ENCODE results near the gene PIP5KL1. TPM values are rescaled to one million over a fixed set of nuclear protein-coding genes. Genes with fewer than 3 reads are reported as not detected.
A peak's percentile ranks its signal among the peaks of the same experiment; 100 is the strongest.

The PIP5KL1 gene
- total RNA-seq, 2 experiments from 2014 or later = 0.95 to 4.4 TPM

GRCh38 chr9:127920794-127921193, 9.8 kb downstream of the PIP5KL1 start:
- intact Hi-C loops (cut with micrococcal nuclease; ENCODE audit: unreplicated experiment) = loop anchor here (2.0 to 10.0 kb wide), 2 partner anchors 186 to 416 kb away; partner anchors contain the start of gene TOR2A
- Histone ChIP-seq H3K4me2 (ENCODE audit: low read length) (no peak overlapping the region), H2AFZ (ENCODE audit: low read length) (no peak overlapping the region), H3K9me3 (ENCODE audit: low read length) (no peaks in the 10 kb centered on the region), H3K9me2 (ENCODE audit: insufficient read depth, low read length) (no peaks in the 10 kb centered on the region), H3K36me3 (ENCODE audit: insufficient read depth, low read length) (peaks cover 8% of the 10 kb centered on the region; the same call in 1 of the 2 replicates), H3K27ac (ENCODE audit: low read depth, low read length, poor library complexity, severe bottlenecking) (no peak overlapping the region), H3K4me1 (ENCODE audit: insufficient read depth, low read length, poor library complexity, severe bottlenecking) (peaks cover 33% of the 10 kb centered on the region), H3K4me3 (ENCODE audit: low read depth, low read length, poor library complexity, severe bottlenecking) (no peak overlapping the region), H3K79me2 (ENCODE audit: insufficient read depth, low read depth, low read length) (peaks cover 9% of the 10 kb centered on the region; the same call in 1 of the 2 replicates), H4K20me1 (ENCODE audit: insufficient read depth, low read length) (no peaks in the 10 kb centered on the region)
- DNase-seq (ENCODE audit: low spot score) = no peak
- ChIA-PET POLR2A (interaction anchor here (0.6 kb wide), 1 partner anchor 340 kb away, joined by 3 read pairs; no protein-coding TSS in a partner anchor), CTCF (ENCODE audit: unreplicated experiment) (interaction anchor here (0.5 to 1.4 kb wide), 3 partner anchors 10 to 39 kb away, joined by 3 to 5 read pairs (median 4); no protein-coding TSS in a partner anchor)
- TF ChIP-seq, protein P1, sequence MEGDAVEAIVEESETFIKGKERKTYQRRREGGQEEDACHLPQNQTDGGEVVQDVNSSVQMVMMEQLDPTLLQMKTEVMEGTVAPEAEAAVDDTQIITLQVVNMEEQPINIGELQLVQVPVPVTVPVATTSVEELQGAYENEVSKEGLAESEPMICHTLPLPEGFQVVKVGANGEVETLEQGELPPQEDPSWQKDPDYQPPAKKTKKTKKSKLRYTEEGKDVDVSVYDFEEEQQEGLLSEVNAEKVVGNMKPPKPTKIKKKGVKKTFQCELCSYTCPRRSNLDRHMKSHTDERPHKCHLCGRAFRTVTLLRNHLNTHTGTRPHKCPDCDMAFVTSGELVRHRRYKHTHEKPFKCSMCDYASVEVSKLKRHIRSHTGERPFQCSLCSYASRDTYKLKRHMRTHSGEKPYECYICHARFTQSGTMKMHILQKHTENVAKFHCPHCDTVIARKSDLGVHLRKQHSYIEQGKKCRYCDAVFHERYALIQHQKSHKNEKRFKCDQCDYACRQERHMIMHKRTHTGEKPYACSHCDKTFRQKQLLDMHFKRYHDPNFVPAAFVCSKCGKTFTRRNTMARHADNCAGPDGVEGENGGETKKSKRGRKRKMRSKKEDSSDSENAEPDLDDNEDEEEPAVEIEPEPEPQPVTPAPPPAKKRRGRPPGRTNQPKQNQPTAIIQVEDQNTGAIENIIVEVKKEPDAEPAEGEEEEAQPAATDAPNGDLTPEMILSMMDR (conservative IDR thresholded peaks at IDR 0.05; ENCODE audit: low read length) = 0 out of 2 replicates have a peak, but pooled peaks have one; percentile 11
- no peak for TF ChIP-seq EZH2phosphoT487 (IDR thresholded peaks at IDR 0.05; ENCODE audit: borderline replicate concordance, low read depth, low read length)
- BruUV-seq (replicated peaks) = no TSS peak

DNA sequence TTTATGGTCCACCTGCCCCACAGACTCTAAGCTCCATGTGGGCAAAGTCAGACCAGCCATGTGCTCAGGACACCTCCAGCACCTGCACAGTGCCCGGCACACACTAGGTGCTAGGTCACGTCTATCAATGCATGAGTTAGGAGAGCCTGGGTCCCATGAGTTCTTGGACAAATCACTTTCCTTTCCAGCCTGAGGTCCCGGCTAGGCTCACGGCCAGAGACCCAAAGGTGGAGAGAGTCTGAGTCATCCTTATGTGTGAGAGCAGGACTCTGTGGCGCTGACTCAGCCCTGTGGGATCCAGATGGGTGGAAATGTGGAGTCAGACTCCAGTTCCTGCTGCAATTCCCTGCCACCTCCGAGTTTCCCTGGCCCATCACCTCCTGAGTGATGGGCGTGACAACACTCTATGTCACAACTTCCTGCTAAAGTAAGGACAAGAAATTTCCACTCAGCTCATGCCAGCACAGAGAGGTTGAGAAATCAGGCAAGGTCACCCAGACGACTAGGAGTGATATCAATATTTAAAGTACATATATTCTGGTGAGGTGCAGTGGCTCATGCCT, 11.2 kb downstream of the PIP5KL1 start:
- peaks cover 21% of the 10 kb centered on the region for H3K79me2 ChIP-seq (ENCODE audit: insufficient read depth, low read depth, low read length)
- TSS peak; percentile 30 for BruUV-seq (replicated peaks)
- no peak overlapping the region for H3K4me3 ChIP-seq (ENCODE audit: low read depth, low read length, poor library complexity, severe bottlenecking)
- no peaks in the 10 kb centered on the region for H3K9me3 ChIP-seq (ENCODE audit: low read length)
- no peak for DNase-seq (ENCODE audit: low spot score)
- H3K9me2 ChIP-seq (ENCODE audit: insufficient read depth, low read length) = no peaks in the 10 kb centered on the region
- H3K4me1 ChIP-seq (ENCODE audit: insufficient read depth, low read length, poor library complexity, severe bottlenecking) = peaks cover 46% of the 10 kb centered on the region
- ChIA-PET POLR2A (interaction anchor here (0.6 kb wide), 1 partner anchor 459 kb away, joined by 3 read pairs; no protein-coding TSS in a partner anchor), CTCF (ENCODE audit: unreplicated experiment) (no interaction called here)
- peak overlapping the region; percentile 91 for H3K4me2 ChIP-seq (ENCODE audit: low read length)
- TF ChIP-seq, protein P1 (conservative IDR thresholded peaks at IDR 0.05; ENCODE audit: low read length) = no peak
- no peak for TF ChIP-seq EZH2phosphoT487 (IDR thresholded peaks at IDR 0.05; ENCODE audit: borderline replicate concordance, low read depth, low read length)
- intact Hi-C loops (cut with micrococcal nuclease; ENCODE audit: unreplicated experiment) = loop anchor here (2.0 to 5.0 kb wide), 2 partner anchors 49 to 117 kb away; partner anchors contain the start of gene FPGS
- peaks cover 20% of the 10 kb centered on the region for H3K36me3 ChIP-seq (ENCODE audit: insufficient read depth, low read length)
- no peaks in the 10 kb centered on the region for H4K20me1 ChIP-seq (ENCODE audit: insufficient read depth, low read length)
- H2AFZ ChIP-seq (ENCODE audit: low read length) = no peak overlapping the region
- peak overlapping the region; percentile 89 for H3K27ac ChIP-seq (ENCODE audit: low read depth, low read length, poor library complexity, severe bottlenecking)

All from OCI-LY7 (cell line).